HG03060 (cell line): ENCODE data around the gene ATXN1.
A peak's percentile ranks its signal among the peaks of the same experiment; 100 is the strongest.

Experiments used
- ATAC-seq: cut with Tn5 transposase; IDR thresholded peaks from one replicate; pipeline ENCODE4 v1.9.1; 2021; ENCODE audit warnings: low read depth, moderate number of reproducible peaks; ENCODE audit not compliant: unreplicated experiment

The ATXN1 gene

DNA sequence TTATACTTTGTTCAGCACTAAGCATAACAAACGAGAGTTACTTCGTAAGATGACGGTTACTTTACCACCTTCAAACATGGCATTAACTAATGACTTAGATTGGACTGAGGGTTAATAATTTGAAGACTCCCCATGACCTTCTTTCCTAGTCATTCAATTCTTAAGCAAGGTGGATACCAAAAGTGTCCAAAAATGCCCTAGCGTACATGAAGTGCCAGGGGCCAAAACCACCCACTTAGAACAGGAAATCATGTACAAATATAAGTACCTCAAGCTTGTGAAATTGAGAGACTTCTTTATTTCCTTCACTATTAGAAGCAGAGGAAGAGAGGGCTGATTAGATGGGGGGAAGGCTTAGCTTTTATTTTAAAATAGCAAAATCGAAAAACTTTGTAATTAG lies 166.4 kb downstream of the ATXN1 start:
- ATAC-seq = no peak

- no peak for ATAC-seq
Observed at GRCh38 chr6:16592223-16592911, 168.9 kb downstream of the ATXN1 start.

- peak; percentile 54 for ATAC-seq
Observed at GRCh38 chr6:16591396-16592222, 169.7 kb downstream of the ATXN1 start.

DNA sequence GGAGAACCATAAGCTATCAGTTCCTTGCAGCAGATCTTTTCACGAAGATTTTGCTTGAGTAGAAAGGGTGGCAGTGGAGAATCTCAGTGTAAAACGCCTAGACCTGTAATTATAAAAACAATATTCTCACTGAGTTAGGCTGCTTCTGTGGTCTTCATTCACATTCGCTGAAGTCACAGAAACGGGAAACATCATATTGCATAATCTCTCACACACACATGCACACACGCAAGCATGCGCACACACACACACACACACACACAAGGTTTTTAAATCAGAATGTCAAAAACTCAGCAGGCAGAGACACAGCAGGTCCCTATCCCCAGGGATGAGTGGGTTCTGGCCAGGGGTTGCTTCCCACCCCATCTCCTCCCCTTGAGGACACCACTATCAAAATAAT lies 175.5 kb downstream of the ATXN1 start:
- ATAC-seq = no peak

- no peak for ATAC-seq
Observed at GRCh38 chr6:16583144-16583762, 178.0 kb downstream of the ATXN1 start.

DNA sequence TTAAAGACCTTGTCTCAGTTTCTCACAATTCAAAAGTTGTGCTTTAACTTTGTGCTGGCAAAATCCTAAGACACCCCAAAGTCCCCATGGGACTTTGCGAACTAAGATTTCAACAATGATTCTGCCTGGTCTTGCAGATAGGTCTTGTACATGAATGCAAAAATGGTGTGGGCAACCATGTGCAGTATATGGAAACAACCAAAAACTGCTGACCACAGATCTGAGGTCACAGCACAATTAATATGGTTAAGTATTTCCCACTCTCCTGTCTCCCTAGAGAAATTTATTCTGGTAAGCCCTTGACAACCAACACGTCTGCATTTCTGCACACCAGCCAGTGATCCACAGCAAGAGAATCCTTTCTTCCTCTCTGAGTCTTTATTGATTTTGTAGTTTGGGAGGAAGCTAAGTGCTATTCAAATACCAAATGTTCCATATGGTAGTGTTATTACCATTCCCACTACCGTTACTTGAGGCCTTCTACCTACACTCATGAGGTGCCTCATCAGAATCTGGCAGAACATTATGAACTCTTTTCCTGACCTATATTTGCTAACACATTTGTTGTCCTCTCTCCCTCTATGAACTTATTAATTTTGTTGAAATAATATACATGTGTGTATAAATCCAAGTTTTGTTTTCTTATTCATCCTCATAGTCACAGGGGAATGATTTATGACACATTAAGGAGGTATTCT lies 178.7 kb downstream of the ATXN1 start:
- no peak for ATAC-seq

DNA sequence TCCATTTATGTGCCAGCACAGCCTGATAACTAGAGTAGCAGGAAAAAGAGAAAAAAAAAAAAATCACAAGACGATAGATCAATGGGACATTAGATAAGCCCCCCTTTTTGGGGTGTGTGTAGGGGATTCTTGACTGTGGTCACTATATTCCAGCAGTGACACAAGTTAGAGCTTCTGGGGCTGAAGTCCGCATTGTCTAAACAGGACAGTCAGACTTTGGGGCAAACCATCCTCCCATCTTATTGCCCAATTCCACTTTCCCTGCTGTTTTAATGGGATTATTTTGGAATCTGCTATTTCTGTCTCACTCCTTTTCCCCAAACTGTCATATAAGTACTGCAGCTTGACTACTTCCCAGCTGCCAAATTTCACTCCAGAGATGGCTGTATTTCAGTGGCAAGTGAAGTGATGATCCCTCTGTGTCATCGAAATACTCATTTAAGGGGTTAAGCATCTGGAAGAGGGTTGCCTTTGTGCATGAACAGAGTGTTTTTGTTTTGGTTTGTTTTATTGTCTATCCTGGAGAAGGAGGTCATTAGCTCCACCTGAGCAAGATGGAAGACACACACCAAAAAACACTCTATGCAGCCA lies 182.5 kb downstream of the ATXN1 start:
- ATAC-seq = no peak

GRCh38 chr6:16576451-16577368 lies 184.6 kb downstream of the ATXN1 start:
- peak; percentile 83 for ATAC-seq

DNA sequence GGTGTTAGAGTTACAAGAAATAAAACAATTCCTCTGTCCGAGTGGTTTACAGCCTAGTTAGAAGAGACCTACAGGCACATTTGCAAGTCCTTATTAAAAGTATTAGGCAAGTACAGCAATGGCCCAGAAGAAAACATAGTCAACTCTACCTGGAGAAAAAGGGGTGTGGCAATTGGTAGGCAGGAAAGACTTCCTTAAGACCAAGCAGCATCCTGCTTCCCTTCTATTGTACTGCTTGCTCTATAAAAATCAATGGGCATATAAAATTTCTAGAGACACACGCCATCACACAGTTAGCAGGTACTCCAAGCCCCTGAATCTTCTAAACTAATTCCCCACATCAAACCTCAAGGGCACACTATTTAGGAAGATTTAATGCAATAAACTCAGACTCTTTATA lies 185.6 kb downstream of the ATXN1 start:
- no peak for ATAC-seq

- ATAC-seq = no peak
Observed at GRCh38 chr6:16572943-16573342, 188.3 kb downstream of the ATXN1 start.

DNA sequence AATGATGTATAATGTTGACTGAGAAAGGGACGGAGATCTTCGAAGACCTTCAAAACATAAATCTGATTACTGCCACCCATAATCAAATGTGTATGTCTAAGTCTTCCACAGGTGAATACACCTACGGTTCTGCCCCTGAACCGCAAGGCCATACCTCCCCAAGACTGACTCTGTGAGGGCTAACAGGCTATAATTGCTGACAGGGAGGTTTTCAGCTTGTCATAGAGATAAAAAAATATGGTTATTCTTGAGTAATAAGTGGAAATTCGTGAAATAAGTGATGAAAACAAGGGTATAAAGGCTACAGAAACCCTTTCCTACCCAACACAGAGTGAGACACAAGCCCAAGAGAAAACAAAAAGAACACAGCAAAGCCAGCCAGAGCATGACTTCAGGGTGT lies 188.9 kb downstream of the ATXN1 start:
- no peak for ATAC-seq

DNA sequence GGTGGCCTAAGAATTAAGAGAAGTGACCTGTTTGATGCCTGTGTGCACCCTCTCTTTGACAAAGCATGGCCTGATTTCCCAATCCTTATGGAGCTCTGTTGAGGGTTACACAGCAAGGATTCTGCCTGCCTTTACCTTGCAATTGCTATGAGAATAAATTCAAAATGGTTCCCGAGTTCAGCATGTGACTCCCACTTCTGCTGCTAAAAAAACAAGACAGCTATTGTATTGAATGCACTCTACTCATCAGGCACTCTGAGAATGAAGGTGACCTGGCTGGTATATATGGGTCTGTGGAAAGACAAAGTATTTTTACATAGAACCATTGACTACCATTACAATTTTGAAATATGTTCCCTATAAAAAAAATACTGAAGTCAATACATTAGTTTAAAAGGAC lies 190.3 kb downstream of the ATXN1 start:
- no peak for ATAC-seq

DNA sequence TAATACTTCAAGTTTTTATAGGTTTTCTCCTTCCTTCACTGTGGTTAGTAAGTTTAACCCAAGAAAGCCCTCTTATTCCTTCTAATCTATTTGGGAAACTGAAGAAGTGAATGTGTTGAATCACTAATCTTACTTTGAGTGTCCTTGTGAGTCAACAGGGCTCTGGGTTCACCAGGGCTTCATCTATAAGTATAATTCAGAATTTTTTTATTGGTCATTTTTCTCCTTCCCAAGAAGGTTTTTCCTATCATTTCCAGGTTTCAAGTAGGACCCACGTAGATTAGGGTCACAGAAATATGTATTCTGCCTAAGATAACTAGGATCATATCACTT lies 191.1 kb downstream of the ATXN1 start:
- no peak for ATAC-seq

DNA sequence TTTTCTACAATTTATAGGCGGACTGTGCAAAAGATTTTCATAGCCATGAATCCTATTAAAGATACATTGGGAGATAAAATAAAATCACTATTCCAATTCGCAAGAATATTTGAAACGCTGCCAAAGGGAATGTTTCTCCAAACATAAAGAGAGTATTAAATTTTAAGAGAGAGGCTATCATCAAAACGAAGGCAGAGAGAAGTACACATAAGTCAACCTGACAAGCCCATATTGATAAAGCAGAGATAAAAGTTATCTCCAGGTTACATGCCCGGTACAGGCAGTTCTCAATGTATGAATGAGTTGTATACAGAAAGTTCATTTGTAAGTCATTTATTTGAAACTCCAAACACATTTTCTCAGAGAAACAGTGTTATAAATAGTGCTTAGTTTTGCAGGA lies 193.1 kb downstream of the ATXN1 start:
- no peak for ATAC-seq

GRCh38 chr6:16567071-16567470 lies 194.2 kb downstream of the ATXN1 start:
- ATAC-seq = no peak

DNA sequence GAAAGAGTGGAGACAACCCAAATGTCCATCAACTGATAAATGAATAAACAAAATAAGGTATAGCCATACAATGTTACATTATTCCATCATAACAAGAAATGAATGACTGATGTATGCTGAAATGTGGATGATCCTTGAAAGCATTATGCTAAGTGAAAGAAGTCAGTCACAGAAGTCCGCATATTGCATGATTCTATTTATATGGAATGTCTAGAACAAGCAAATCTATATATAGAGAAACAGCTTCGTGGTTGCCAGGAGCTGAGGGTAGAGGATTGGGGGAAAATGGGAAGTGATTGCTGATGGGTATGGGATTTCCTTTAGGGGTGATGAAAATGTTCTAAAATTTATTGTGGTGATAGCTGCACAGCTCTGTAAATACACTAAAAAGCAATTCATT lies 196.8 kb downstream of the ATXN1 start:
- no peak for ATAC-seq

GRCh38 chr6:16563628-16564240 lies 197.5 kb downstream of the ATXN1 start:
- ATAC-seq = no peak

DNA sequence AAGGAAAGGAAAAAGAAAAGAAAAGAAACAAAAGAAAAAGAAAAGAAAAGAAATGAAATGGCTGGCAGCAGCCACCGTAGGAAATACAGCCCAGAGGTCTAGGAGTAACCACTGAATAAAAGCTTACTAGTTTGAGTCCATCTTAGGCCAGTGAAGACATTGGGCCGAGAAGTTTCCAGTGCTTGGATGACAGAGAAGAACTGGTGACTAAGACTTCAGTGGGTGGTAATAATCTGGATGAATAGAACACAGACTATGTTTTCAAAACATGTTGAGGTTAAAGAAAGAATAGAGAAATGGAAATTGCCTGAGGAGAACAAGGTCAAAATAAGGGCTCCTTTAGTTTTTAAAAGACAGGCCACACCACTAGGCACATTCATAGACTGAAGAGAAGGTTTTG lies 198.8 kb downstream of the ATXN1 start:
- no peak for ATAC-seq

DNA sequence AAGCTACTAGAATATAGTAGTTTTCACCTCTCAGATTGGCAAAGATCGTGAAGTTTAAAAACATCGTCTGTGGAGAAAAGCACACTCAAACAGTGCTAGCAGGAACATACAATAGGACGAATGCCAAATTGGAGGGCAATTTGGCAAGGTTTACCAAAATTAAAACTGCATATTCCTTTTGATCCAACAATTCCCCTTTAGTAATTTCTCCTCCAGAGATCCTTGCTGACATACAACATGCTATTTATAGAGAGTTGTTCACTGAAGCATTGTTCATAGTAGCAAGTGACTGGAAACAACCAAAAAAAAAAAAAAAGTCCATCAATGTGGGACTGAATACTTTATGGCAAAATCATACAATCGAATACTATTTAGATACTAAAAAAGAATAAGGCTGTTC lies 202.2 kb downstream of the ATXN1 start:
- no peak for ATAC-seq
